ENCODE measurements around the gene DEFB113.
"Not testable (repeated sequence)": the region's sequence is repeated elsewhere in the genome, so short reads cannot be mapped to it uniquely, and the experiment has no call there.

The DEFB113 gene

DNA sequence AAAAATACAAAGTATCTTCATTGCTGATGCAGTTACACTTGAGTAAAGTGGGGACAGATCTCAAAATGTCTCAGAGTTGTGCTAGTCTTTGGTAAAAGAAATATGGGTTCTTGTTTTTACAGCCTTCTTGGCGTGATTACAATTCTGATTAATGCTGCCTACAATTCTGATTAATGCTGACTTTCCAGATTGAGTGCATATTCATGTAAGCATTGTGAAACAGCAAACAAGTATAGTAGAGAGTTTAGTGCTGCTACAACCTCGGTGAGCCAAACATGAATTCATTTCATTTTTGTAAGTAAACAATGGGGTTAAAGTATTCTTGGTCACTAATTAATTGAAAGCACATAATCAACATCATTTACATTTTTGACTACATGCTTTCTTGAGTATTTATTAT, at the start of gene DEFB113:
Gene DEFB113 (minus strand): TSS at position 21 of the 400 bp plus-strand sequence. CDS start 0 bp downstream, at position 21.
- no peak for DNase-seq (ENCODE audit: low read depth)

GRCh38 chr6:50007819-50008218, 38.4 kb upstream of the DEFB113 start:
- DNase-seq (ENCODE audit: low read depth): peak; percentile 28

- no peak for DNase-seq (ENCODE audit: low read depth)
Observed at GRCh38 chr6:50003139-50003538, 33.7 kb upstream of the DEFB113 start.

- no peak for DNase-seq (ENCODE audit: low read depth)
Observed at GRCh38 chr6:49995278-49995677, 25.9 kb upstream of the DEFB113 start.

- DNase-seq (ENCODE audit: low read depth): no peak
Observed at GRCh38 chr6:49988900-49989299, 19.5 kb upstream of the DEFB113 start.

- DNase-seq (ENCODE audit: low read depth): no peak
Observed at GRCh38 chr6:49987749-49988148, 18.3 kb upstream of the DEFB113 start.

DNA sequence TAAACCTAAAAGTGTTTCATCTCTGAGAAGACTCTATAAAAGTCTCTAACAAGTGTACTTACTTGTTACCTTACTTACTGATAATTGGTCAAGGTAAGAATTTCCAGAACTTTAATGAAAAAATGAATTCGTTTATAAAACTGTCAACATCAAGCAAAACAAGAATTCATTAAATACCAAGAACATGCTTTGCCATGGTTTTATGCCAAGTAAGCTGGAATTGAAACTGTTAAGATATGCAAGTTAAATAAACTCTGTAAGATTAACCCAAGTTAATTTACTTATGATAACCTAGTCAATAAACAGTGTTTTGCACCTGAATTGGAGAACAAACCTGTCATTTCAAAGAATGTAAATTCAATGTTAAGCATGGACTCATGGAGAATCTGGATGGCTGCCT, 17.1 kb upstream of the DEFB113 start:
- DNase-seq (ENCODE audit: low read depth): no peak

GRCh38 chr6:49982046-49982445, 12.6 kb upstream of the DEFB113 start:
- no peak for DNase-seq (ENCODE audit: low read depth)

- DNase-seq (ENCODE audit: low read depth): peak; percentile 16
Observed at GRCh38 chr6:49980898-49981297, 11.5 kb upstream of the DEFB113 start.

GRCh38 chr6:49979584-49979983, 10.2 kb upstream of the DEFB113 start:
- DNase-seq (ENCODE audit: low read depth): no peak

DNA sequence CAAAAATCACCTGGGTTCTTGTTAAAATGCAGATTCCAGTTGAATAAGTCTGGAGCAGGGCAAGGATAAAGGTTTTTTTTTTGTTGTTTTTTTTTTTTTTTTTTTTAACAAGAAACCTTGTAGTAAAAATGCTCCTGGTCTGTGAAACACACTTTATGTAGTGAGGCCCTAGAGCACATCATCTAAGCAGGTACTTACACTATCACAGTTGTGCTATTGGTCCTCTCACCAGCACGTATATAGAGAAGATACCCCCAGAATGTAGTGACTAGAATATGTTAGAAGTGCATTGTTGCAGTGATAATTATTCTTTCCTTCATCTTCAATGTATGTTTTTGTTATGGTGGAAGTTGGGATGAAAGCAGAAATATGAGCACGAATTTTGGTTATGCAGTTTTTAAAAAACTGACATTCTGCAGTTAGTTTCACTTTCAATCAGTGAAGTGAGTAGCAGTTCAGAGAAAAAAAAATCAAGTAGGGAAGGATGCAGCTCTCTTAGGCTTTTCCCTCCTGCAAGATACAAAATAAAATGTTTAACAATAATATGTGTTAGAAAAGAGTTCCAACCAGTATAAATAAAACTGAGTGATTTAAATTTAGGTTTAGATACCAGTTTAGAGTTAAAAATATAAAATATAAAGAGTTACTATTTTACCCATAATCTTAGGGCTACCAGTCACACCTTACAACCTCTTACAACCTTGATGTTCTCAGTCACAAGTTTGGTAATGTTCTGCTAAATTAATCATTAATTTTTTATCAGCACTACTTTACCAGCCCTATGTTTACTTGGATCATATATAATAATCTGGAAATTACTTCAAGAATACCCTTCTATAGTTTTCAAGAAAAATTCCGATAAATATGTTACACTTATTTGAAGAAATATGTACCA, 9.2 kb upstream of the DEFB113 start:
- DNase-seq (ENCODE audit: low read depth): no peak

DNA sequence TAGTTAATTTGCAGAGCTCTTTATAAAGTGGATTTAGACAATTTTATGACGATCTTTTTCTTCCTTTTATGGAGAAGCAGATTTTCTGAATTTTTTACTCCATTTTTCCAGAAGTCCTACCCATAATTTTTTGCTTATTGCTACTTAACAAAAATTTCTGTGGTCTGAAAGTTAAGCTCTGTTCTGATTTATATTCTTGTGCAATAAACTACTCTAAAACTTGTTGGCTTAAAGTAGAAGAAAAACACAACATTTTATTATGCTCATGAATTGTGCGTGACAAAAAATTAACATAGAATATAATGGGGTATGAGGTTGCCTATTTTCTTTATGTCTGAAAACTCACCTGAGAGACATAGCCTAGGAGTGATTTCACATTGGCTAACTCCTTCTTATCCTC, 2.6 kb downstream of the DEFB113 start:
- no peak for DNase-seq (ENCODE audit: low read depth)

DNA sequence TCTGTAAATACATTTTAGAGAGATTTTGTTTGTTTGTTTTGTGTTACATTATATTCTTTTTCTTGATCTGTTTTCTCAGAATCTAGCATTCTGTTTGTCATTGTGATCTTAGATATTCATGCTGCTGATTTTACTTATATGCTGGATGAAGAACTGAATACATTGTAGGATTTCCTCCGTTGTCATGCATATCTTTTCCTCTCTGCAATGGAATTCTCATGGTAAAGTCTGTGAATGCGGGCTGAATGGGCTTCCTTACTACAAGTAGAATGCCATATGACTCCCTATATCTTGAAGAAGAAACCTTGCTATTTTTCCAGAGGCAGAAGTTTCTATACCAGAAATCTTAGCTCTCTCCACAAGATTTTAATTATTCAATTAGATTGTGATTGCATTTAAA, 3.1 kb downstream of the DEFB113 start:
- DNase-seq (ENCODE audit: low read depth): no peak

DNA sequence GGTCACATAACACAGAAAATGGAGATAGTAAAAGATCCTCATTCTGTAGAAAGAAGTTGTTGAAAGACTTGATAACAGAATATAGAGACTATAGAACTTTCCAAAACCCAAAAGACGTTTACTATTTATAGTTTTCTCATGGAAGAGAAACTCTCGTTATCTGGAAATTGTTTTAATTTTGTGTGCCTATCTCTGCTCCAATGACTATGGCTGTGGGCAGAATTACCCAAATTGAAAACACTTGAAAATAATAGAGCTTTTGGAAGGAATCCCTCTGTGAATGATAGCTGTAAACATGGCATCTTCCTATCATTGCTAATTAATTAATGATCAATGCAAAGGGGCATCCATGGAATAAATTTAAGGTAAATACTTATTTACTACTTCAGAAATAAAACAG, 5.4 kb downstream of the DEFB113 start, which contains the start of gene DEFB114:
Gene DEFB114 (minus strand): TSS at position 101 of the 400 bp plus-strand sequence. CDS start 59 bp downstream, at position 42.
- DNase-seq (ENCODE audit: low read depth): no peak

GRCh38 chr6:49958180-49958579, 11.2 kb downstream of the DEFB113 start:
- no peak for DNase-seq (ENCODE audit: low read depth)

DNA sequence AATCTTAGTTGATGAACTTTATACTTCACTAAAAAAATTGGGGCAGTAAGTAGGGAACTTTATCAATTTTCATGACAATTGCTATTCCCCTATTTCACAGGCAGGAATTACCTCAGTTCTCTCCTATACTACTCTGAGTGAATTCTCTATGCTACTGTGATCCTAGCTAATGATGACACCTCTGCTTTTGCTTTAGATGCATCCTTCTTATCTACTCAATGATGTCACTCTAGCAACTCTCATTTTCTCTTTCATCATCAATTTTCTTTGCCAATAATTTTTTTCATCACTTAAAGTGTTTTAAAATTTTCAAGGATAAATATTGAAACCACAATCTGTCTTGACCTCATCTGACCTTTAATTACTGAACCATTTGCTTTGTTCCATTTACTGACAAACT, 13.6 kb downstream of the DEFB113 start:
- no peak for DNase-seq (ENCODE audit: low read depth)

DNA sequence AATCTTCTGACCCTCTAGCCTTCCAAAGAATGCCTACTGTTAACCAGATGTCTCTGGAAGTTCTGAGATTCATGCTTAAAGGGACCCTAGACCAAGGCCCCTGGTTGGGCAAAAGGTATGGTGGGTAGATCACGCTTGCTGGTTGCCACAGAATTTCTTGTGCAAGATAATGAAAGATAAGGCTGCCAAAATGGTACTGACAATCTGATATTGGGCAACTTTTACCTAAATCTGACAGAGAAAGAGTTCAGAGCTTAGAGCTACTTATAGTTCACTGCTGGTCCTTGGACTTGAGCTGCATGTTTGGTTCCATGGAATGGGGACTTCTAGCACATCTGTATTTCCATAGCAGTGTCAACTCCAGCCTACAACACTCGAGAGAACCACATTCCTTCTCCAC, 17.5 kb downstream of the DEFB113 start:
- DNase-seq (ENCODE audit: low read depth): no peak

DNA sequence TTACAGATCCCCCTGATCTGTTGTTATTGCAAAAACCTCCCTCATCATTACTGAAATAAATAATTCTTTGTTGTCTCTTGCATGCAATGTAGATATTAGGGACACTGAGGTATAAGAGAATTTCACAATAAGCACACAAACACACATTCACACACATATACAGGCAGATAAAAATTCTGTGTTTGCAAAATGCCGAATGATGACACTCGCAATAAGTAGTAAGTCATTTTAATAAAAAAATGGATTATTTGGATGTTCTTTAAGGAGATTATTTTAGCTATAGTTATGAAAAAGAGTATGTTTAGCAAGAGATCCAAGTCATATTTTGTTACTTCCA, 19.0 kb downstream of the DEFB113 start:
- no peak for DNase-seq (ENCODE audit: low read depth)

DNA sequence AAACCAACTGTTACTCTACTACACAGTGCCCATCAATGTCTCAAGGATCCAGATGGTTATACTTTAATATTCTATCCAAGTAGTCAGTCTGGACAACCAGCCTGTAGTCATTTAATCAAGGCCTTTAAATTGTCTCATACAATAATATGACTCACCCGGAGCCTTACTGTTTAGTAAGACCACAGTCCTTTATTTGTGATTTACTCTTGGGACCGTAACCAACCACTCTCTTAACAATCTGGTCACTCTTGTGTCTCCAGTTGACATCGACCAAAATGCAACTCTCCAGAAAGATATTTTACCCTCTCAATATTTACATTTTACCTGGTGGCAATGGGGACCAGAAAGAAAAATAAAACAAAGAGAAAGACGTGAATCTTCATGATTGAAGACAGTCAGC, 20.4 kb downstream of the DEFB113 start:
- no peak for DNase-seq (ENCODE audit: low read depth)

DNA sequence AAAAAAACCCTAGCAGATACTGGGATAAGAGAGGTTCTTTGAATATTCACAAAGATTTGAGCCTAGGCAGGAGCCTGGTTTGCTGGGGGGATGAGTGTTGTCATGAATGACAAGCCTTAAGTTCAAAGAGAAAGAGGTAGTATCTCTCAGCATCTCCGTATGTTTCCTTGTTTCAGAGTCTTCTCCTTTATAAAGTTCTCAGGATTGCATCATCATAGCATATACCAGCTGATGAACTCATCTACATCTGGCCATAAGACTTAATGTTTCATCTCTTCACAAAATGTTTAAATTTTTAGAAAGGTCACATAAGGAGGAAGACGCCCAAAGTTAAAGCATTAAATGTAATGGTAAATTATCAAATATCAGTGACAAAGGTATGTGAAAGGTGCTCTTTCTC, 22.6 kb downstream of the DEFB113 start:
- DNase-seq (ENCODE audit: low read depth): no peak

GRCh38 chr6:49944068-49944467, 25.4 kb downstream of the DEFB113 start:
- not testable (repeated sequence) for DNase-seq (ENCODE audit: low read depth)

DNA sequence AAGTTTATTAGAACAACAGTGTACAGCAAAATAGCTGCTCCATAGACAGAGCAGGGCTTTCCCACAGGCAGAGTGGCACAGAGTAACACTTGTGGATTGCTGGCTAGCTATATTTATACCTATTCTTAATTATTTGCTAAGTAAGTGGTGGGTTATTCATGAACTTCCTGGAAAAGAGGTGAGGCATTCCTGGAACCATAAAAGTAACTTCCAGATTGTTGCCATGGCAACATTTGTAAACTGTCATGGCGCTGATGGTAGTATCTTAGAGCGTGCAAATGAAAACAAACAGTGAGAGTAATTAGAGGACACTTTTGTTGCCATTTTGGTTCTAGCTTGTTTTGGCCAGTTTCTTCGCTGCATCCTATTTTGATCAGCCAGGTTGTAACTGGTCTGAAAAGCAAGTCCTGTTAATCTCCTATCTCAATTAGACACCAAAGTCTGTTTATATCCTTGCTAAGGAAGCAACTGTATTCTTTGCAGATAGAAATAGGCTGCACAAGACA, 29.4 kb downstream of the DEFB113 start:
- DNase-seq (ENCODE audit: low read depth): no peak

DNA sequence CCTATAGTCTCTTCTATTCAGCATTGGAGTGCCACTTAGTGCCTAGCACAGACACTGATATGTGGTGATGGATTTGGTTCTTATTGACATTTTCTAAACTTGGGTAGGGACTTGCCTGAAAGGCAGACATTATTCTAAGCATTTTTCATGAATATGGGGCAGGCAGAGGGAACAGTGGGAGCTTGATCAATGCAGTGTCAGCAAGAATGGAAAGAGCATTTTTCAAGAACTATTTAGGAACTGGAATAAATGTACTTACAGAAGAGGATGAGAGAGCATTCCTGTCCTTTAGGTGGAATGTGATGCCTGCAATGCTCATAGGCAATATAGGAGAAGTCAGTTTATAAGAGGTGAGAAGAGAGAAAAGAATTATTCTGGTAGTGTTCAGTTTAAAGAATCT, 31.6 kb downstream of the DEFB113 start:
- no peak for DNase-seq (ENCODE audit: low read depth)

DNA sequence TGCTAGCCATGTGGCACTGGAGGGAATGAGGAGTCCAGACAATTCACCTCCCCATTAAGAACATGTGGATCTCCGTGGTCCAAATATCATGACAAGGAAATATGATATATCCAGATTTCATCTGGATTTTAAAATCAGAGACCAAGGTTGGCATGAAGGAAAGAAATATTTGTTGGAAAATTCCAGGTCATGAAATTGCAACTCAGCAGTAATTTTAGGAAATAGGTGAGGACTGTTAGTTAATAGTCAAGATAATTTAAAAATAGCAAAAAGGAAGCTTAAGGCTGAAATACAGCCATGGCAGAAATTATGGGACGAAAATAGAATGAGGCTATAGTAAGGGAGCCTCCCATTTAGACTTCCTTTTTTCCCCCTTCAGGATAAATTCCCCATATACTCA, 32.4 kb downstream of the DEFB113 start:
- no peak for DNase-seq (ENCODE audit: low read depth)

All from GM04503 (cell line).